ENCODE data around the gene RAP1GAP2. TPM values are rescaled to one million over a fixed set of nuclear protein-coding genes. Genes with fewer than 3 reads are reported as not detected.
"Not testable (repeated sequence)": the region's sequence is repeated elsewhere in the genome, so short reads cannot be mapped to it uniquely, and the experiment has no call there.

Gene RAP1GAP2
- total RNA-seq, 6 donors from 2014 or later, result 6.3 to 19.4 (median 13.6) TPM

DNA sequence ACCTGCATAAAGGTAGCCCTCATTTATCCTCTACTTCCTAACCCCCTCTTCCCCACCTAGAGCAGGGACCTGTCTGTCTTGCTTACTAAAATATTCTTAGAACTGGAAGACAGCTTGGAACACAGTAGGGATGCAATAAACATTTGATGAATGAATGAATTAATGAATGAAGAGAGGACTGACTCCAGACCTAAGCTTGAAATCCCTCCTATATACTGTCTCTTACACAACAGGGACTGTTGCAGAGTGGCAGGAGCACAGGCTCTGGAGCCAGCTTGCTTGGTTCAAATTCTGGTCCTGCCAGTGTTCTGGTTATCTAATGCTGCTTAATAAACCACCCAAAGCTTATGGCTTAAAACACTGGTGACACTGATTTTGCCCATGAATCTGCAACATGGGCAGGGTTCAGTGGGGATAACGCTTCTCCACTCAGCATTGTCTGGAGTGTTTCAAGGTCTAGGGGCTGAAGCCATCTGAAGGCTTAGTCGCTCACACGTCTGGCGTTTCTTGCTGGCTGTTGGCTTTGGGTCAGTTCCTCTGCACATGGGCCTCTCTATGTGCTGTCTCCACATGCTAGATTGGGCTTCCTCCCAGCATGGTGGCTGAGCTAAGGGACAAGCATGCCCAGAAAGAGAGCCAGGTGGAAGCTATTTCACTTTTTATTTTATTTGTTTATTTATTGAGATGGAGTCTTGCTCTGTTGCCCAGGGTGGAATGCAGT lies 12.8 kb upstream of the RAP1GAP2 start:
- TF ChIP-seq, protein P1, sequence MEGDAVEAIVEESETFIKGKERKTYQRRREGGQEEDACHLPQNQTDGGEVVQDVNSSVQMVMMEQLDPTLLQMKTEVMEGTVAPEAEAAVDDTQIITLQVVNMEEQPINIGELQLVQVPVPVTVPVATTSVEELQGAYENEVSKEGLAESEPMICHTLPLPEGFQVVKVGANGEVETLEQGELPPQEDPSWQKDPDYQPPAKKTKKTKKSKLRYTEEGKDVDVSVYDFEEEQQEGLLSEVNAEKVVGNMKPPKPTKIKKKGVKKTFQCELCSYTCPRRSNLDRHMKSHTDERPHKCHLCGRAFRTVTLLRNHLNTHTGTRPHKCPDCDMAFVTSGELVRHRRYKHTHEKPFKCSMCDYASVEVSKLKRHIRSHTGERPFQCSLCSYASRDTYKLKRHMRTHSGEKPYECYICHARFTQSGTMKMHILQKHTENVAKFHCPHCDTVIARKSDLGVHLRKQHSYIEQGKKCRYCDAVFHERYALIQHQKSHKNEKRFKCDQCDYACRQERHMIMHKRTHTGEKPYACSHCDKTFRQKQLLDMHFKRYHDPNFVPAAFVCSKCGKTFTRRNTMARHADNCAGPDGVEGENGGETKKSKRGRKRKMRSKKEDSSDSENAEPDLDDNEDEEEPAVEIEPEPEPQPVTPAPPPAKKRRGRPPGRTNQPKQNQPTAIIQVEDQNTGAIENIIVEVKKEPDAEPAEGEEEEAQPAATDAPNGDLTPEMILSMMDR (IDR thresholded peaks at IDR 0.05), result no peak
- TF ChIP-seq POLR2A (IDR thresholded peaks at IDR 0.05) (no peak), POLR2AphosphoS5 (IDR thresholded peaks at IDR 0.05) (no peak), EP300 (IDR thresholded peaks at IDR 0.05) (no peak)
- peaks cover 0 to 8% (median 0%) of the 10 kb centered on the region in 4 donors for H3K4me1 ChIP-seq
- no peaks in the 10 kb centered on the region for H3K27me3 ChIP-seq
- no peaks in the 10 kb centered on the region for H3K36me3 ChIP-seq
- DNase-seq, result no peak
- H3K4me3 ChIP-seq, result no peak overlapping the region
- ATAC-seq (ENCODE audit: low FRiP score in 2 of 2), result no peak
- WGBS, 2 donors, result 93 to 94% methylated on average over 4 of the region's 4 CpGs
- H3K27ac ChIP-seq, result no peak overlapping the region
- no peaks in the 10 kb centered on the region for H3K9me3 ChIP-seq

DNA sequence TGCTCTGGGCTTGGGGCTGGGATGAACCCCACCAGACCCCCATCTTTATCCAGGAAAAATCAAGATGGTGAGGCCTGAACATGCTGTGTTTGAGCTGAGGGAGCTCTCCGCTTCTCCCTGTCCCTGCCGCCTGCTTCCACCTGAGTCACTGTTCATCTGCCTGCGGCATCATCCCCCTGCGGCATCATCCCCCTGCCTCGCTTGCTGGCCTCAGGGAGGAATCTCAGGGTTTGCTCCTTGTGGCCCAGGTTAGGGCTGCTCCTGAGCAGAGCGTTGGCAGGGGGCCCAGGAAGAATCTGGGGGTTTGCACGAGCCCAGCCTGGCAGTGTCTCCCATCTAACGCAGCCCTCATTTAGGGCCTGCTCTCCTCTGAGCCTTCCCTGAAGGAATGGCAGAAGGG lies 11.4 kb upstream of the RAP1GAP2 start:
- WGBS, 2 donors, result 87 to 88% methylated on average over 7 to 8 of the region's 8 CpGs
- Histone ChIP-seq H3K27me3 (no peaks in the 10 kb centered on the region), H3K4me3 (no peak overlapping the region), H3K27ac (no peak overlapping the region), H3K4me1 (peaks cover 0 to 8% (median 0%) of the 10 kb centered on the region in 4 donors), H3K36me3 (no peaks in the 10 kb centered on the region), H3K9me3 (no peaks in the 10 kb centered on the region)
- TF ChIP-seq POLR2AphosphoS5 (IDR thresholded peaks at IDR 0.05), result no peak
- no peak for TF ChIP-seq POLR2A (IDR thresholded peaks at IDR 0.05)
- no peak for TF ChIP-seq EP300 (IDR thresholded peaks at IDR 0.05)
- TF ChIP-seq, protein P1 (IDR thresholded peaks at IDR 0.05), result no peak
- ATAC-seq (ENCODE audit: low FRiP score in 2 of 2) (no peak), DNase-seq (no peak)

DNA sequence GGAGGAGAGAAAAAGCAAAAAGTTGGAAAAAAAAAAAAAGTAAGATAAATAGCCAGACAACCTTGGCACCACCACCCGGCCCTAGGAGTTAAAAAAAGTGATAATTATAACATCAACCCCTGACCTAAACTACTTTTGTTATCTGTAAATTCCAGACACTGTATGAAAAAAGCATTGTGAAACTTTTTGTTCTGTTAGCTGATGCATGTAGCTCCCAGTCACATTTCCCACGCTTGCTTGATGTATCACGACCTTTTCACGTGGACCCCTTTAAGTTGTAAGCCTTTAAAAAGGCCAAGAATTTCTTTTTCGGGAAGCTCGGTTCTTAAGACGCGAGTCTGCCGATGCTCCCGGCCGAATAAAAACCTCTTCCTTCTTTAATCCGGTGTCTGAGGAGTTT lies 10.9 kb upstream of the RAP1GAP2 start:
- H3K27ac ChIP-seq; H3K4me3 ChIP-seq; H3K9me3 ChIP-seq; ATAC-seq (ENCODE audit: low FRiP score in 2 of 2); DNase-seq; H3K36me3 ChIP-seq; H3K27me3 ChIP-seq; H3K4me1 ChIP-seq: not testable (repeated sequence)
- 77 to 78% methylated on average over 12 of the region's 12 CpGs for WGBS, 2 donors

DNA sequence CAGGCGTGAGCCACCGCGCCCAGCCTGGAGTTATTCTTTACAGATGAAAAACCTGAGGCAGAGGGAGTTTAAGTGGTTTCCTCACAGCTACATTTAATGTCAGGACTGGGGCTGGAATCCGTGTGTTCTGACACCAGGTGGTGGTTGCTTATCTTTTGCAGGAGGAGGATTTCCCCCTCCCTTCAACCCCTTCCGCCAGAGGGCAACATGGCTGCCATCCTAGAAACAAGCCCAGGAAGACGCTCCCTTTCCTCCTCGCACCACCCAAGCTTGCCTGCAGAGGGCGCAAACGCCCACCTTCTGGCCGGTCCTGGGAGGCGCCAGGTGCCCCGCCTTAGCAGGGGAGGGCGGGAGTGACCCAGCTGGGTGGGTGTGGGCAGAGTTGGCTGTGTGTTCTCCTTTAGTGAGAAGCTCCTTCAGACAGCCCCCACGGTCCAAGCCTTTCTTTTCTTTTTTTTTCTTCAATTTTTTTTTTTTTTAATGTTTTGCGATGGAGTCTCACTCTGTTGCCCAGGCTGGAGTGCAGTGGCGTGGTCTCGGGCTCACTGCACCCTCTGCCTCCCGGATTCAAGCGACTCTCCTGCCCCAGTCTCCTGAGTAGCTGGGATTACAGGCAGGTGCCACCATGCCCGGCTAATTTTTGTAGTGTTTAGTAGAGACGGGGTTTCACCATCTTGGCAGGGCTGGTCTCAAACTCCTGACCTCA lies 9.9 kb upstream of the RAP1GAP2 start:
- peak; percentile 88 to 90 for DNase-seq
- peaks cover 0 to 8% (median 4%) of the 10 kb centered on the region in 4 donors for H3K4me1 ChIP-seq
- TF ChIP-seq POLR2A (IDR thresholded peaks at IDR 0.05) (no peak), POLR2AphosphoS5 (IDR thresholded peaks at IDR 0.05) (no peak)
- TF ChIP-seq, protein P1 (IDR thresholded peaks at IDR 0.05), result peak; percentile 40 to 85 (median 76)
- WGBS, 2 donors, result 31 to 41% methylated on average over 16 to 20 of the region's 21 CpGs
- H3K9me3 ChIP-seq, result no peaks in the 10 kb centered on the region
- ATAC-seq (ENCODE audit: low FRiP score in 2 of 2), result peak; percentile 90 to 94
- H3K27ac ChIP-seq, result no peak overlapping the region
- H3K36me3 ChIP-seq, result no peaks in the 10 kb centered on the region
- no peaks in the 10 kb centered on the region for H3K27me3 ChIP-seq
- no peak overlapping the region for H3K4me3 ChIP-seq

DNA sequence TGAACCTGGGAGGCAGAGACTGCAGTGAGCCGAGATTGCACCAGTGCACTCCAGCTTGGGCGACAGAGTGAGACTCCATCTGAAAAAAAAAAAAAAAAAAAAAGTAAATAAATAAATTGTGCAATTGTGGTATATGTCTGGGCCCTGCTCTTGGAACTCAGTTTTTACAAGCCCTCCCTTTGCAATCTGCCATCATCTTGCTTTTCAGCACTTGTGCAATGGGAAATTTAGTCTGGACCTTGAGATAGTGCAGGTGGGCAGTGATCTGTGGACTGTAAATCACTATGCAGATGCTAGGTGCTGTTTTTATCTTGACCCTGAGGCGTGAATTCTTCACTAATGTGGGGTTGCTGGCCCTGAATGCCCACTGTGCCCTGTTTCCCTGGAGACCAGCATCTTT lies 6.5 kb upstream of the RAP1GAP2 start:
- TF ChIP-seq EP300 (IDR thresholded peaks at IDR 0.05), result no peak
- TF ChIP-seq, protein P1 (IDR thresholded peaks at IDR 0.05), result no peak
- no peak for TF ChIP-seq POLR2AphosphoS5 (IDR thresholded peaks at IDR 0.05)
- no peak for TF ChIP-seq POLR2A (IDR thresholded peaks at IDR 0.05)
- DNase-seq (no peak), ATAC-seq (ENCODE audit: low FRiP score in 2 of 2) (no peak)
- Histone ChIP-seq H3K4me1 (peaks cover 0 to 14% (median 8%) of the 10 kb centered on the region in 4 donors), H3K27ac (no peak overlapping the region), H3K27me3 (no peaks in the 10 kb centered on the region), H3K4me3 (no peak overlapping the region), H3K9me3 (no peaks in the 10 kb centered on the region), H3K36me3 (no peaks in the 10 kb centered on the region)
- WGBS, 2 donors, result 49 to 55% methylated on average over 3 of the region's 3 CpGs
